ENCODE results near the gene ADD1.

DNA sequence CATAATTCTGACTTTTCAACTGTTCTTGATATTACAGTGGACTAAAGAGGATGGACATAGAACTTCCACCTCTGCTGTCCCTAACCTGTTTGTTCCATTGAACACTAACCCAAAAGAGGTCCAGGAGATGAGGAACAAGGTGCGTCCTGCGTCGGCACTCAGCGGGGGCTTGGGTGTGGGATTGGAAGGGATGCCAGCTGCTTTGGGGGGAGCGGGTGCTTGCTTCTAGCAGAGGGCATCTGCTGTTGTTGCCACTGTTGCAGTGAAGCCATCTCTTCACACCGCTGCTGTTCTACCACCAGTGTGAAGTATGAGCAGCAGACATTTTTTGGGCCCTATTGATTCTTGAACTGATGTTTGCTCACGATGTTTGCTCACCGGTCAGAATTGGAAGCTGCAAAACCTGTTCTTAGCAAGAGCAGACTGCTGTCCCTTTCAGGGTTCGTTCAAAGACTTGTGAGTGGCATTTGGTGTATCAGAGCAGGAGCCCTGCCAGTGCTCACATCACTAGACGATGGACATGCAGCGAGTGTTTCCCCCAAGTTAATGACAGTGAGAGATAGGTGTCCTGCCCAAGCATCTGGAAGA, 64.2 kb downstream of the ADD1 start:
- no peak for TF ChIP-seq CTCF (conservative IDR thresholded peaks at IDR 0.05; ENCODE audit: low read depth, low read length)
- TF ChIP-seq EZH2 (IDR thresholded peaks at IDR 0.05; ENCODE audit: borderline replicate concordance, low read depth, low read length, poor library complexity, severe bottlenecking): no peak
